Skeletal muscle satellite cell (primary cell): Measurements from ENCODE around the gene PRRC2B.

Source experiments
- H3K27me3 ChIP-seq: 2 replicates; pipeline ENCODE4 v1.7.0; 2013; ENCODE audit warnings: low read length; ENCODE audit not compliant: control insufficient read depth, insufficient read depth
- H3K36me3 ChIP-seq: 2 replicates; pipeline ENCODE4 v1.7.0; 2013; ENCODE audit warnings: mild to moderate bottlenecking, control low read depth, low read length; ENCODE audit not compliant: insufficient read depth
- H3K4me1 ChIP-seq: 2 replicates; pipeline ENCODE4 v1.7.0; 2013; ENCODE audit warnings: low read length; ENCODE audit not compliant: control insufficient read depth, insufficient read depth
- H3K4me2 ChIP-seq: 2 replicates; pipeline ENCODE4 v1.7.0; 2013; ENCODE audit warnings: mild to moderate bottlenecking, low read length
- H3K4me3 ChIP-seq: 2 replicates; pipeline ENCODE4 v1.7.0; 2013; ENCODE audit warnings: low read length
- H3K9ac ChIP-seq: 2 replicates; pipeline ENCODE4 v1.7.0; 2013; ENCODE audit warnings: mild to moderate bottlenecking, low read depth, low read length, moderate library complexity
- H3K9me3 ChIP-seq: replicated peaks from 2 replicates; pipeline ENCODE4 v1.7.0; 2013; ENCODE audit warnings: mild to moderate bottlenecking, control low read depth, low read length

Gene PRRC2B

DNA sequence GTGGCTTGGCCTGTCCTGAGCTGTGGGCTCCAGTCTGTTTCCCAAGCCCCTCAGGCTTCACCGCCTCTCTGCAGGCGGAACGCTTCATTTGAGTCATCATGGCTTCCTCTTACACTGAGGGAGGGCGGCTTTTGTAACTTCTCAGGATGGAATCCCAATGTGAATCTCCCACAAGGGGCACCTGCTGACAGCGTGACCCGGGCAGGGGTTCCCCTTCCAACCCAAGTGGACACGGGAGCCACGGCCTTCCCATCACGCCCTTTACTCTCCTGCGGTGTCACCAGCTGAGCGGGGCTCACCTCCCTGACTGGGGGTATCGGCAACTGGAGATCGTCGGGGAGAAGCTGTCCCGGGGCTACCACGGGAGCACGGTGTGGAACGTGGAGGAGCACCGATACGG lies 124.7 kb downstream of the PRRC2B start:
- no peaks in the 10 kb centered on the region for H3K9me3 ChIP-seq
- no peak overlapping the region for H3K4me2 ChIP-seq
- no peaks in the 10 kb centered on the region for H3K4me1 ChIP-seq
- H3K36me3 ChIP-seq, result peaks cover 86% of the 10 kb centered on the region
- H3K27me3 ChIP-seq, result no peaks in the 10 kb centered on the region
- H3K9ac ChIP-seq, result no peak overlapping the region
- H3K4me3 ChIP-seq, result no peak overlapping the region

DNA sequence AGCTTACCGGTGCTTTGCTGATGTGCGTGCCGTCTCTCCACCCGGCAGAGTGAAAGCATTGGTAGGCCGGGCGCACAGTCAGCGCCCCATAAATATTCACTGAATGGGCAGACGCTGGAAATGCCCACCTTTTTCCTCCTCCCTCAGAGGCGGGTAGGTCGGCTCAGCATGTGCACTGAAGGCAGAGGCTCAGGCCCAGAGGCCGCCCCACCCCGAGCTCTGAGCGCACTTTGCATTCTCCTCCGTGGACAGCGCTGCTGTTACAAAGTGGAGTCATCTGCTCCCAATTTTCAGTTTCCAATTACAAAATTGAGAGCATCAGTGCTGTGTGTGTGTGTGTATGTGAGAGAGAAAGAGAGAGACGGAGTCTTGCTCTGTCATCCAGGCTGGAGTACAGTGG lies 126.6 kb downstream of the PRRC2B start:
- no peaks in the 10 kb centered on the region for H3K9me3 ChIP-seq
- no peaks in the 10 kb centered on the region for H3K27me3 ChIP-seq
- H3K4me1 ChIP-seq, result no peaks in the 10 kb centered on the region
- H3K4me3 ChIP-seq, result no peak overlapping the region
- H3K4me2 ChIP-seq, result no peak overlapping the region
- H3K9ac ChIP-seq, result no peak overlapping the region
- H3K36me3 ChIP-seq, result peaks cover 91% of the 10 kb centered on the region

DNA sequence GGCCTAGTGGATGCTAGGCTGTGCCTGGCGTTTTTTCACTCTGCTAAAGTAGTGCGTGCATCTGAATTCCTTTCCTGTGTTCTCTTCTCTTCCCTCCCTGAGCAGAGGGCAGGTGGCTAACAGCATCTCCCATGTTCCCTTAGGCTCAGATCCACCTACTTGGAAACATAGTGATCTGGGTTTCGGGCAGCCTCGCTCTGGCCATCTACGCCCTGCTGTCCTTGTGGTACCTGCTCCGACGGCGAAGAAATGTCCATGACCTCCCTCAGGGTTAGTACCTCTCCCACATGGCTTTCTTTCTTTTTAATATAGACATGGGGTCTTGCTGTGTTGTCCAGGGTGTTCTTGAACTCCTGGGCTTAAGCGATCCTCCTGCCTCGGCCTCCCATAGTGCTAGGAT lies 127.3 kb downstream of the PRRC2B start:
- Histone ChIP-seq H3K9ac (no peak overlapping the region), H3K9me3 (no peaks in the 10 kb centered on the region), H3K4me2 (no peak overlapping the region), H3K27me3 (no peaks in the 10 kb centered on the region), H3K4me1 (no peaks in the 10 kb centered on the region), H3K4me3 (no peak overlapping the region), H3K36me3 (peaks cover 92% of the 10 kb centered on the region)

DNA sequence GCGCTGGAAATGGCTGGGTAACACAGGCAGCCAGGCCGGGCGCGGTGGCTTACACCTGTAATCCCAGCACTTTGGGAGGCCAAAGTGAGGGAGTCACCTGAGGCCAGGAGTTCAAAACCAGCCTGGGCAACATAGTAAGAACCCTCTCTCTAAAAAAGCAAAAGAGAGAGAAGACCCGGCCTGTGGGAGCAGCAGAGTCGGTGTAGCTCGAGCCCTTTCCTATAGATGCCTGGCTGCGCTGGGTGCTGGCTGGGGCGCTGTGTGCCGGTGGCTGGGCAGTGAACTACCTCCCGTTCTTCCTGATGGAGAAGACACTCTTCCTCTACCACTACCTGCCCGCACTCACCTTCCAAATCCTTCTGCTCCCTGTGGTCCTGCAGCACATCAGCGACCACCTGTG lies 127.9 kb downstream of the PRRC2B start:
- Histone ChIP-seq H3K9me3 (no peaks in the 10 kb centered on the region), H3K9ac (no peak overlapping the region), H3K4me3 (no peak overlapping the region), H3K4me1 (no peaks in the 10 kb centered on the region), H3K4me2 (no peak overlapping the region), H3K36me3 (peaks cover 92% of the 10 kb centered on the region), H3K27me3 (no peaks in the 10 kb centered on the region)

DNA sequence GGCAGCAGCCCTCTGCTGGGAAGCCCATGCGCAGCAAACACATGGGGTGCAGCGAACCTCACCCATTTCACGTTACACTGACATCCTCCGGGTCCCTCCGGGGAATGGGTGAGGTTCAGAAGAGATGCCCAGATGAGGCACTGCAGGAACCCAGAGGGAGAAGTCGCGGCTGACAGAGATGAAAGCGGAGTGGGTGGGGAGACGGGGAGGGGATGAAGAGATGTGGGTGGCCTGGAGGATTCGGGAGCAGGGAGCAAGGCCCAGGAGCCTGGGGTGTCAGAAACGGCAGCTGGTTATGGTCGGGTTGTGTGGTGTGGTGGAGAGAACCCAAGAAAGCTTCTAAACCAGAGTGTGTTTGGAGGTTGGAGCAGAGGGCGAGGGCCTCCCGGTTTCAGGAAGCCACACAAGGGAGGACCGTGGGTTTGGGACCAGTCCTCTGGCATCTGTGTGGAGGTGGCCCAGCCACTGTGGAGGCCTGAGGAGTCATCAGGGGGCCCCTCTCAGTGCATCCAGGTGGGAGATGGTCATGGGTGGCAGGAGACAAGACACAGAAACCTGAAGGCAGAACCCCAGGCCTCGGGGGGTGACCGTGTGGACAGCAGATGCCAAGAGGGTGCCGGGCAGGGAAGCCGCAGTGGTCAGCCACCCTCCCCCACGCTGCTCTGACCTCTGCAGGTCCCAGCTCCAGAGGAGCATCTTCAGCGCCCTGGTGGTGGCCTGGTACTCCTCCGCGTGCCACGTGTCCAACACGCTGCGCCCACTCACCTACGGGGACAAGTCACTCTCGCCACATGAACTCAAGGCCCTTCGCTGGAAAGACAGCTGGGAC lies 128.6 kb downstream of the PRRC2B start:
- Histone ChIP-seq H3K9me3 (no peaks in the 10 kb centered on the region), H3K27me3 (no peaks in the 10 kb centered on the region), H3K9ac (no peak overlapping the region), H3K36me3 (peaks cover 88% of the 10 kb centered on the region), H3K4me1 (no peaks in the 10 kb centered on the region), H3K4me3 (no peak overlapping the region), H3K4me2 (no peak overlapping the region)

DNA sequence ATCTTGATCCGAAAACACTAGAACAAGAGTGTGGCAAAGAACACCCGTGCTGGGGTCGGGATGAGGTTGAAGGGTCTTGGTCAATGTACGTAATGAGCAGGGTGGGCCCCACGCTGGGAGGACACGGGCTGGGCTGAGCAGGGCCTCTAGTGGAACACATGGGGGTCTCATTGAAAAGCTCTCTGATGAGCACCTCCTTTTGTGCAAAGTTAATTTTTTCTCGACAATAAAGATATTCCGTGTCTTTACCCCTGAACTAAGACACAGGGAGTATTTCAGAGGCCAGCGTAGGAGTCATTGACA lies 129.2 kb downstream of the PRRC2B start:
- Histone ChIP-seq H3K4me2 (no peak overlapping the region), H3K4me3 (no peak overlapping the region), H3K9ac (no peak overlapping the region), H3K36me3 (peaks cover 83% of the 10 kb centered on the region), H3K27me3 (no peaks in the 10 kb centered on the region), H3K4me1 (no peaks in the 10 kb centered on the region), H3K9me3 (no peaks in the 10 kb centered on the region)

DNA sequence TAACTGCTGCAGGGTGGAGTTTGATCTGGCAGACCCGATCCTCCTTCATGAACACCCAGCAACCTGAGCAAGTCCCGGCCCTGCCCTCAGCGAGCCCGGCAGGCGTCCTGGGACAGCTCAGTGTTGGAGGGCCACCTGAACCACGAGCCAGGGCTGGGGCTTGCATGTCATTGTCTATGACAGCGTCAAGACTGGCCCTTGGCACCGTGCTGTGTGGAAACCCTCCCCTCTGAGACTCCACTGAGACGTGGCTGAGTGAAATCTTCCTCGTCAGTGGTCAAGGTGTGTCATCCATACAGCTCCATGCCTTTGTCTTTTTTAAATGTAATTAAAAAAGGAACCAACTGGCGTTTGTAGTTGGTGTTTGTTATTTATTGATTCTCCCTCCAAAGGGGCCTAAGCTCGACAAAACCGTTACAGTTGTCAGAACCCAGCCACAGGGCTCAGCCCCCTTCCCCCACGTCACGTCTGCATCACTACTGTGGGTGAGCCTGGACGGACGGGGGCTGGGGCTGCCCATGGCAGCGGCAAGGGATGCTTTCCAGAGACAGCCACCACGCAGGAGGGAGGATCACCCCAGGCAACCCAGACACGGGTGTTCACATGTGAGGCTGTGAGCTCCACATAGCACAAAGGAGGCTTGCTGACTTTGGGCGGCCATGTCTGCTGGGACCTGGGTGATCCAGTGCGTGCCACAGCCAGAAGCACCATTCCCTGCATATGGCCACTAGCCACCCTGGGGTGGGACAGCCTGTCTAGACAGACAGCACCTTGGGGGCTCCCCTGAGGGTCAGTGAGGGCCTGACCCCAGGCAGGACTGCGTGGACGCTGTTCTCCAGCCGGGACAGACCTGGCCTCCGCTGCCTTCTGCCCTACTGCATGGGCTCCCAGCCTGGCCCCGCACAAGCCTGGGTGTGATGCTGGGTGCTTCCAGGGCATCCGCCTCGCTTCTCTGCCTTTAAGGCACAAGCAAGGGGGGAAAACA lies 129.9 kb downstream of the PRRC2B start:
- H3K9me3 ChIP-seq, result no peaks in the 10 kb centered on the region
- no peak overlapping the region for H3K4me2 ChIP-seq
- no peaks in the 10 kb centered on the region for H3K4me1 ChIP-seq
- H3K4me3 ChIP-seq, result no peak overlapping the region
- no peak overlapping the region for H3K9ac ChIP-seq
- no peaks in the 10 kb centered on the region for H3K27me3 ChIP-seq
- peaks cover 83% of the 10 kb centered on the region for H3K36me3 ChIP-seq

DNA sequence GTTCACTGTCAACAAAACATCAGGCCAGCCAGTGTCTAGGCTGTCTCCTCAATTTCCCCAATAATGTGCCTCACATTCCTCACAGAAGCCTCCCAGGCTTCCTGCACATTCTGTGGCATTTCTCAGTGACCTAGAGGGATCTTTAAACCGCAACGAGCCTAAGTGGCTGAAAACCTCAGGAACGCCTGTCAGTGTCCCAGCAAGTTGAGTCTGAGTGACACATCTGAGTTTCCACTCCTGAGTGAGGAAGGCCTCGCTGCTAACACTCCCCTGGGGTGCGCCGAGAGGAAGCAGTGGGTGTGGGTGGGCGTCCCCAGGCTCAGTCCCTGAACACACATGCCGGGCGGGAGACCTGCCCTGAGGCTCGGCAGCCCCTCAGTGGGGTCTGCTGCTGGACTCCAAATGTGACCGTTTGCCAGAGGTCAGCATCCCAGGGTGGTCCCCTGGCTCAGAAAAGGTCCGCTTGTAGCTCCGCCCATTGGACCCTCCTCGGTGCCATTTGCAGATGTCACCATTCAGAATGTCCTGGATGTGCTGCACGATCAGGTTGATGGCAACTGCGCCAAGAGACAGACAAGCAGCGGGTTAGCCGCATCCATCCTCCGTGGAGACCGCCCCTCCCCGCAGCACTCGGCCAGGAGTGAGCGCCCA lies 130.9 kb downstream of the PRRC2B start:
- Histone ChIP-seq H3K36me3 (peaks cover 82% of the 10 kb centered on the region), H3K27me3 (no peaks in the 10 kb centered on the region), H3K4me1 (peaks cover 2% of the 10 kb centered on the region), H3K4me3 (no peak overlapping the region), H3K9ac (no peak overlapping the region), H3K4me2 (no peak overlapping the region), H3K9me3 (no peaks in the 10 kb centered on the region)

DNA sequence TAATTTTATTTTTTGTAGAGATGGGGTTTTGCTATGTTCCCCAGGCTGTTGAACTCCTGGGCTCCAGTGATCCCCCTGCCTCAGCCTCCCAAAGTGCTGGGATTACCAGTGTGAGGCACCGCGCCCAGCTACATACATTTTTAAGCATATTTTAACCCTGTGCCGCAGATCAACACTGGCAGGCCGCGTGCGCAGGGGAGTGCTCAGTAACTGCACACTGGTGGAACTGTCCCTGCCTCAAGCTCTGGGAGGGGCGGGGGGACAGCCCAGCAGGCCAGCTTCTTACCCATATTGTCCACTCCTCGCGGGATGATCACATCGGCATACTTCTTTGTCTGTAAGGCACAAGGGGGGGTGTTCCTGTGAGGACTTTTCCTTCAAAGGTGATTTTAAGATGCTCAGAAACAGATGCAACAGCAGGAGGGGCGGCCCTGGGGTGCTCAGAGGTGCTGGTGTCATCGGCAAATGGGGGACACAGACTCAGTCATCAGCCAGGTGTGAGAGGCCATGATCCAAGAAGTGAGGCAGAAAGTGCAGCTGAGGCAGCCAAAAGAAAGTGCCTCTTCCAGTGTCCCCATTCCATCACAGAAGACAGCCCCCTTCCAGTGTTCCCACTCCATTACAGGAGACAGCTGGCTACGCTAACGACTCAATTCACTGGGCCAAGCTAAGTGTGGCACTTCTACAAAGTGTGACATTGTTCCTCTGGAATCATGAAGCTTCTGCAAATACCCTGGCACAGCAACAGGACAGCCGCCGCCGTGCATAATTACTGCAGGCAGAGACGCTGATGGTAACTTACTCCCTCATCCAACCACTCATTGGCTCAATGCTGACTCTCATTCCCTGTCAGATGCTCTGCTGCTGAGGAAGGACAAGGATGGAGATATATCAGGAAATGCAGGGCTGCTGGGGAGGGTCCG lies 132.0 kb downstream of the PRRC2B start:
- Histone ChIP-seq H3K9me3 (no peaks in the 10 kb centered on the region), H3K36me3 (peaks cover 73% of the 10 kb centered on the region), H3K4me2 (no peak overlapping the region), H3K4me3 (no peak overlapping the region), H3K4me1 (peaks cover 9% of the 10 kb centered on the region), H3K9ac (no peak overlapping the region), H3K27me3 (no peaks in the 10 kb centered on the region)

DNA sequence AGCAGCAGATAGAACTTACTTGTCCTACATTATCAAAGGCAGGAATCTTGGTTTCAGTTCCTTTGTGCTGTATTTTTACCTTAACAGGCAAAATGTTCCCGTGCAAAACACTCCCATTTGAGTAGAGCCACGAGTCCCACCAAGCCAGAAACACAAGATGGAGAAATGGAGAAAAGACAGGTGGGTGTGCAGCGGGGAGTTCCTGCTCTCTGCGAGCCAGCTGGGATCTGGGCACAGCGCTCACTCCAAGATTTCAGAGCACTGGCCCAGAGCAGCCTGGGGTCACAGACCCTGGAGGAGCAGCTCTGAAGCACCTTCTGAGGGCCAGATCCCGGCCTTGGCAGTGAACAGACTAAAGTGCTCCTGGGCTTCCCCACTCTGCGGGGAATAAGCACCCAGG lies 134.3 kb downstream of the PRRC2B start:
- no peak overlapping the region for H3K4me2 ChIP-seq
- no peak overlapping the region for H3K4me3 ChIP-seq
- peaks cover 52% of the 10 kb centered on the region for H3K36me3 ChIP-seq

More for the DNA sequence above, 134.3 kb downstream of the PRRC2B start:
- Histone ChIP-seq H3K9me3 (no peaks in the 10 kb centered on the region), H3K4me1 (peaks cover 14% of the 10 kb centered on the region), H3K9ac (no peak overlapping the region), H3K27me3 (no peaks in the 10 kb centered on the region)
